ENCODE results near the gene PDCL2.
"Not testable (repeated sequence)": the region's sequence is repeated elsewhere in the genome, so short reads cannot be mapped to it uniquely, and the experiment has no call there.

Gene PDCL2

DNA sequence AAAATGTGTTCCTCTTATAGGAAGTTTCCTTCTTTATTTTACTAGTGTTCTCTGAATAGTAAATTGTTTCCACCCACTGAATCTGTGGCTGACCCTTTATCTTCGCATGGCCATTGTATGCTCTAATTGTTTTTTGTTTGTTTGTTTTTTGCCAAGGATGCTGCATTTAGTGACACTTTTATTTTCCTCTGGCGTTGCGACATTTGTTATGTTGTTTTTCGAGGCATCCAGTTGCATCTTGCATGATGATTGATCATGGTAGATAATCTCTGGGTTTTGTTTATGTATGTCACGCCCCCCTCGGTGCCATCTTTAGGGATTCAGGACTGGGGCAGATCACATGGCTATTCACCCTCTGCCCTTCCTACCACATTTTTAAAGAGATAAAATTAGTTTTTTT is 41.9 kb upstream of the PDCL2 start:
- H3K4me3 ChIP-seq (ENCODE audit: control insufficient read depth, low read depth, low read length), result no peak overlapping the region
- TF ChIP-seq, protein P1, sequence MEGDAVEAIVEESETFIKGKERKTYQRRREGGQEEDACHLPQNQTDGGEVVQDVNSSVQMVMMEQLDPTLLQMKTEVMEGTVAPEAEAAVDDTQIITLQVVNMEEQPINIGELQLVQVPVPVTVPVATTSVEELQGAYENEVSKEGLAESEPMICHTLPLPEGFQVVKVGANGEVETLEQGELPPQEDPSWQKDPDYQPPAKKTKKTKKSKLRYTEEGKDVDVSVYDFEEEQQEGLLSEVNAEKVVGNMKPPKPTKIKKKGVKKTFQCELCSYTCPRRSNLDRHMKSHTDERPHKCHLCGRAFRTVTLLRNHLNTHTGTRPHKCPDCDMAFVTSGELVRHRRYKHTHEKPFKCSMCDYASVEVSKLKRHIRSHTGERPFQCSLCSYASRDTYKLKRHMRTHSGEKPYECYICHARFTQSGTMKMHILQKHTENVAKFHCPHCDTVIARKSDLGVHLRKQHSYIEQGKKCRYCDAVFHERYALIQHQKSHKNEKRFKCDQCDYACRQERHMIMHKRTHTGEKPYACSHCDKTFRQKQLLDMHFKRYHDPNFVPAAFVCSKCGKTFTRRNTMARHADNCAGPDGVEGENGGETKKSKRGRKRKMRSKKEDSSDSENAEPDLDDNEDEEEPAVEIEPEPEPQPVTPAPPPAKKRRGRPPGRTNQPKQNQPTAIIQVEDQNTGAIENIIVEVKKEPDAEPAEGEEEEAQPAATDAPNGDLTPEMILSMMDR (conservative IDR thresholded peaks at IDR 0.05; ENCODE audit: control insufficient read depth, insufficient read depth, low read depth, low read length), result no peak
- DNase-seq (ENCODE audit: low read depth), result no peak

DNA sequence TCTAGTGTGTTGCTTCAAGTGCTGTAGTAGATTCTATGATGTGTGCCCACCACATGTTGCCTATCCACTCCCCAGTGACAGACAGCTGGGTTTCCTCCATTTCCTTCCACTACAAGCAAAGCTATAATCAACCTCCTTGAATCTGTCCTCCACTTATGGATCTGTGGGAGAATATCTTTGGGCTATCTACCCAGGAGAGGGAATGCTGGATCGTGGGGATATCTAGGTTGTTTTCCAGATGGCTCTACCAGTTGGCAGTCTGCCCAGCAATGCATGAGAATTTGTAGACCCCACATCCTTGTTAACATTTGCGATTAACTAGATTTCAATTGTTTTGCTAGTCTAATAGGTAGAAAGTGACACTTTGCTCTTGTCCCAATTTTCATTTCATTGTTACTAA is 33.8 kb upstream of the PDCL2 start:
- no peak overlapping the region for H3K4me3 ChIP-seq (ENCODE audit: control insufficient read depth, low read depth, low read length)
- DNase-seq (ENCODE audit: low read depth), result no peak
- TF ChIP-seq, protein P1 (conservative IDR thresholded peaks at IDR 0.05; ENCODE audit: control insufficient read depth, insufficient read depth, low read depth, low read length), result no peak

DNA sequence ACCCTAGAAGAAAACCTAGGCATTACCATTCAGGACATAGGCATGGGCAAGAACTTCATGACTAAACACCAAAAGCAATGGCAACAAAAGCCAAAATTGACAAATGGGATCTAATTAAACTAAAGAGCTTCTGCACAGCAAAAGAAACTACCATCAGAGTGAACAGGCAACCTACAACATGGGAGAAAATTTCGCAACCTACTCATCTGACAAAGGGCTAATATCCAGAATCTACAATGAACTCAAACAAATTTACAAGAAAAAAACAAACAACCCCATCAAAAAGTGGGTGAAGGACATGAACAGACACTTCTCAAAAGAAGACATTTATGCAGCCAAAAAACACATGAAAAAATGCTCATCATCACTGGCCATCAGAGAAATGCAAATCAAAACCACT is 32.0 kb upstream of the PDCL2 start:
- H3K4me3 ChIP-seq (ENCODE audit: control insufficient read depth, low read depth, low read length); DNase-seq (ENCODE audit: low read depth): not testable (repeated sequence)

DNA sequence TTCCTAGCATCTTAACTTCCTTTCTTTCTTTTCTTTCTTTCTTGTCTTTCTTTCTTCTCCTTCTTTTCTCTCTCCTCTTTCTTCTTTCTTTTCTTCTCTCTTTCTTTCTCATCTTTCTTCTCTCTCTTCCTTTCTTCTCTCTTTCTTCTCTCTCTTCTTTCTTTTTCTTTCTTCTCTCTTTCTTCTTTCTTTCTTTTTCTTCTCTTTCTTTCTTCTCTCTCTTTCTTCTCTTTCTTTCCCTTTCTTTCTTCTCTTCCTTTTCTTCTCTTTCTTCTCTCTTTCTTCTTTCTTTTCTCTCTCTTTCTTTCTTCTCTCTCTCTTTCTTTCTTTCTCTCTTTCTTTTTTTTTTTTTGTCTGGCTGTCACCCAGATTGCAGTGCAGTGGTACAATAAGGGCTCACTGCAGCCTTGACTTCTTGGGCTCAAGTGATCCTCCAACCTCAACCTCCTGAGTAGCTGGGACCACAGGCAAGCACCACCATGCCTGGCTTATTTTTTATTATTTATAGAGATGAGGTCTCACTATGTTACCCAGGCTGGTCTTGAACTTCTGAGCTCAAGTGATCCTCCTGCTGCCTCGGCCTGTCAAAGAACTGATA is 26.6 kb upstream of the PDCL2 start:
- DNase-seq (ENCODE audit: low read depth), result no peak
- no peak overlapping the region for H3K4me3 ChIP-seq (ENCODE audit: control insufficient read depth, low read depth, low read length)
- TF ChIP-seq, protein P1 (conservative IDR thresholded peaks at IDR 0.05; ENCODE audit: control insufficient read depth, insufficient read depth, low read depth, low read length), result no peak

DNA sequence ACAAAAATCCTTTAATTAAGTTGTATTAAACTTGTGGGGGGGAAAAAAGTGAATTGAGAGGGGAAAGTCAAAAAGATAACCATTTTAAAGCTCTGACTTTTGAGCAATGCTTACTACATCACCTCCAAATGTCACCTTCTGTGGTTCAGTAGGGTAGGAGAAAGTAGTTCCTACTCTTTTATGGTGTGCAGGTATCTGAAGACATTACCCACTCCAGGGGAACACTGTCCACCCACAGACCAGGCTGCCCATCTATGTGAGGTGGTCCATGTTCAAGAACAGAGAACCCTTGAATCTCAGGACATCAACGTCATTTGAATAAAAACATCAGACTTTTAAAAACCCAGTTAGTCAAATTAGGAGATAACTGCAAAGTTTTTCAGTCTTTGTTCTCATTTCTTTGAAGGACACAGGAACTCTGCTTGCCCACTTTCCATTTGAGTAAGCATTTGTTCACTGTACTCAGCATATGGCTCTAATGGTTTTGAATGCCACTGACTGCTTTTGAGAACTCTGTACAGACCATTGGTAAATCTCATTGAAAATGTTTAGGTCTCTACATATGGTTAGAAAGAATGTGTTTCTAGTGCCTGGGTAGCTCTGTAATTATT is 25.6 kb upstream of the PDCL2 start:
- DNase-seq (ENCODE audit: low read depth), result no peak
- no peak overlapping the region for H3K4me3 ChIP-seq (ENCODE audit: control insufficient read depth, low read depth, low read length)
- TF ChIP-seq, protein P1 (conservative IDR thresholded peaks at IDR 0.05; ENCODE audit: control insufficient read depth, insufficient read depth, low read depth, low read length), result no peak

DNA sequence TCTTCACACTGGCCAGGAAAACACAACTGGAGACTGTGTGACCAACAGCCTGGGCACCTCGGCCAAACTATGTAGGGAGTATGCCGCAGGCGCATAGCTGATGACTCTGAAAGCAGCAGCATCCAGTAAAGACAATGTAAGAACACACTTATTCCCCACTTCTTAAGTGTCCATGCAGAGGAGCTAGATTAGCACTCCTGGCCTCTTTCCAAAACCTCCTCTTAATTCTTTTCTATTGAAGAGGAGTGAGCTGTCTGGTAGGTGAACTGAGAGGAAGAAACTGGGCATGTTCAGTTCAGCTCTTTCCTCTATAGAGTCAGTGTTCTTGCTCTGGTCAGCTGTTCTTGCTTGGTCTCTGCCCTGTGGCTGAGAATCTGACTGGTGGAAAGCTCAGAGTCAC is 23.0 kb upstream of the PDCL2 start:
- DNase-seq (ENCODE audit: low read depth), result no peak
- no peak overlapping the region for H3K4me3 ChIP-seq (ENCODE audit: control insufficient read depth, low read depth, low read length)
- TF ChIP-seq, protein P1 (conservative IDR thresholded peaks at IDR 0.05; ENCODE audit: control insufficient read depth, insufficient read depth, low read depth, low read length), result no peak

DNA sequence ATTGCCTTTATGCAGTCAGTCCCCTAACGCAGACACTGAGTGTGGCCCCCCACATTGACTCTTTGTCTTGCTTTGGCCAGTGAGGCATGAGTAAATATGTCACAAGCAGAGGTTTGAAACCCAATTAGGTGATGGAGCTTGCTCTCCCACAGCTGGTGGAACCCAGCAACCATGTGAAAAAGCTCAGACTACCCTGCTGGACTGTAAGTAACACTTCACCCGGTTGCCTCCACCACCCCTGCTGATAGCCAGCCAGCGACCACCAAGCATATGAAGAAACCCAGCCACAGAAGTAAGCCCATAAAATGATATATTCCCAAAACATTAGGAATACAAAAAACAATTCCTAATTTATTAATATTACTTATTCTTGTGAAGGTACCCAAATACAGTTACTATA is 21.6 kb upstream of the PDCL2 start:
- H3K4me3 ChIP-seq (ENCODE audit: control insufficient read depth, low read depth, low read length), result no peak overlapping the region
- no peak for DNase-seq (ENCODE audit: low read depth)
- TF ChIP-seq, protein P1 (conservative IDR thresholded peaks at IDR 0.05; ENCODE audit: control insufficient read depth, insufficient read depth, low read depth, low read length), result no peak
